HCT116 (cell line): ENCODE data around the gene CD82. TPM values are rescaled to one million over a fixed set of nuclear protein-coding genes. Genes with fewer than 3 reads are reported as not detected.
A peak's percentile ranks its signal among the peaks of the same experiment; 100 is the strongest.

Experiments
- ATAC-seq: fragments of 200-7000 bp; cut with Tn5 transposase; 2 replicates; pipeline ENCODE4 v1.9.1; 2020; ENCODE audit warnings: mild to moderate bottlenecking, moderate library complexity
- BruUV-seq: library from RNA; stranded (reverse); fragments of 400-500 nt; replicated peaks from 2 replicates; lab custom pipeline; 2021; lab: Mats Ljungman, UMichigan
- CTCF ChIA-PET: fragments of 300-600 bp; sonication (Branson Sonifier 250); formaldehyde crosslinking; loops from one replicate; lab custom pipeline; 2021; ENCODE audit warnings: antibody characterized with exemption; lab: Charles Lee
- POLR2A ChIA-PET: fragments of 300-600, 350-600 bp; sonication (Branson Sonifier 250); formaldehyde crosslinking; loops from one replicate; lab custom pipeline; 2021; ENCODE audit warnings: antibody characterized with exemption; lab: Charles Lee
- RAD21 ChIA-PET, 2 experiments: fragments of 300-600 bp; sonication (Branson Sonifier 250); formaldehyde crosslinking; loops; one replicate each; lab custom pipeline; 2023; ENCODE audit warnings: low total read pairs in 2 of 2; ENCODE audit not compliant: uncharacterized antibody in 2 of 2, unreplicated experiment in 2 of 2, low non-redundant PET in 1 of 2; lab: Charles Lee
- DNase-seq: peaks from one replicate; pipeline ENCODE4 v3.0.0-alpha.2; 2010; ENCODE audit warnings: low read depth, low spot score
- H2AFZ ChIP-seq: fragments of 200-600 bp; shearing (Covaris generic), sonication (generic); 2 replicates; pipeline ENCODE4 v1.6.1; 2017; ENCODE audit warnings: low read depth, mixed run types, mixed read lengths, antibody characterized with exemption, low read length; ENCODE audit not compliant: poor library complexity, severe bottlenecking
- H3K27ac ChIP-seq: 2 replicates; pipeline ENCODE4 v1.5.1; 2012; ENCODE audit warnings: low read depth, low read length
- H3K27me3 ChIP-seq: fragments of 200-600 bp; sonication (generic); 2 replicates; pipeline ENCODE4 v1.6.1; 2016; ENCODE audit warnings: mixed run types, low read length, mixed read lengths; ENCODE audit not compliant: insufficient read depth
- H3K36me3 ChIP-seq, 2 experiments: fragments of 200-500 bp in 1 of 2; fragments of 200-600 bp in 1 of 2; sonication (Bioruptor generic) in 1 of 2; sonication (generic) in 1 of 2; 2 replicates each; pipeline versions ENCODE4 v1.5.1 to v1.6.1; 2014 to 2016; ENCODE audit warnings: low read length in 2 of 2, inconsistent platforms in 1 of 2, mixed read lengths in 1 of 2, mixed run types in 1 of 2; ENCODE audit not compliant: insufficient read depth in 2 of 2, control insufficient read depth in 1 of 2
- H3K4me1 ChIP-seq, 2 experiments: fragments of 200-600 bp in 1 of 2; sonication (generic) in 1 of 2; 2 replicates each; pipeline versions ENCODE4 v1.5.1 to v1.6.1; 2012 to 2017; ENCODE audit warnings: low read length in 2 of 2, inconsistent platforms in 1 of 2, mild to moderate bottlenecking in 1 of 2, mixed read lengths in 1 of 2, mixed run types in 1 of 2, moderate library complexity in 1 of 2; ENCODE audit not compliant: insufficient read depth in 2 of 2, control insufficient read depth in 1 of 2
- H3K4me2 ChIP-seq: fragments of 200-600 bp; sonication (generic); 2 replicates; pipeline ENCODE4 v1.6.1; 2017; ENCODE audit warnings: mixed run types, low read length, mixed read lengths
- H3K4me3 ChIP-seq, 2 experiments: fragments of 200-600 bp in 1 of 2; sonication (generic) in 1 of 2; replicated peaks in 1 of 2; 2 replicates each; pipeline ENCODE4 v1.5.1; 2011 to 2016; ENCODE audit warnings: low read length in 2 of 2, control low read depth in 1 of 2, low read depth in 1 of 2, mild to moderate bottlenecking in 1 of 2, mixed read lengths in 1 of 2, mixed run types in 1 of 2
- H3K79me2 ChIP-seq: fragments of 200-600 bp; sonication (generic); 2 replicates; pipeline ENCODE4 v1.6.1; 2017; ENCODE audit warnings: mild to moderate bottlenecking, mixed run types, low read length, moderate library complexity, mixed read lengths; ENCODE audit not compliant: insufficient read depth
- H3K9ac ChIP-seq: fragments of 200-600 bp; sonication (generic); 2 replicates; pipeline ENCODE4 v1.6.1; 2016; ENCODE audit warnings: low read length, mixed read lengths
- H3K9me2 ChIP-seq: fragments of 200-600 bp; sonication (generic), shearing (Covaris generic); 2 replicates; pipeline ENCODE4 v1.6.1; 2017; ENCODE audit warnings: mixed run types, mild to moderate bottlenecking, moderate library complexity; ENCODE audit not compliant: insufficient read depth
- H3K9me3 ChIP-seq, 2 experiments: fragments of 200-500 bp in 1 of 2; fragments of 200-600 bp in 1 of 2; sonication (Bioruptor generic) in 1 of 2; sonication (generic) in 1 of 2; 2 replicates each; pipeline ENCODE4 v1.6.1; 2014 to 2017; ENCODE audit warnings: low read length in 2 of 2, mixed read lengths in 2 of 2, inconsistent platforms in 1 of 2, low read depth in 1 of 2, mild to moderate bottlenecking in 1 of 2, mixed run types in 1 of 2, moderate library complexity in 1 of 2; ENCODE audit not compliant: control insufficient read depth in 1 of 2, insufficient read depth in 1 of 2
- H4K20me1 ChIP-seq: fragments of 200-600 bp; sonication (generic), shearing (Covaris generic); 2 replicates; pipeline ENCODE4 v1.6.1; 2017; ENCODE audit warnings: mixed run types, mild to moderate bottlenecking, moderate library complexity; ENCODE audit not compliant: insufficient read depth
- ELF1 ChIP-seq: IDR thresholded peaks from 2 replicates; pipeline ENCODE4 v1.6.1; 2012; ENCODE audit warnings: low read depth, borderline replicate concordance
- POLR2A ChIP-seq: IDR thresholded peaks from 2 replicates; pipeline ENCODE4 v1.7.0; 2011; ENCODE audit warnings: borderline replicate concordance; ENCODE audit not compliant: insufficient read depth, insufficient read length; ENCODE audit errors: extremely low read depth
- SRF ChIP-seq: IDR thresholded peaks from 2 replicates; pipeline ENCODE4 v1.6.1; 2012; ENCODE audit warnings: low read depth
- YY1 ChIP-seq: IDR thresholded peaks from 2 replicates; pipeline ENCODE4 v1.6.1; 2011; ENCODE audit warnings: low read length, low read depth, moderate library complexity, mild to moderate bottlenecking; ENCODE audit not compliant: insufficient replicate concordance; ENCODE audit errors: extremely low read depth
- ZFX ChIP-seq: fragments of 450-650 bp; IDR thresholded peaks from 2 replicates; pipeline ENCODE4 v1.6.1; 2017
- intact Hi-C: fragments of 100-400 bp; cut with micrococcal nuclease; formaldehyde crosslinking; loops from 2 replicates; pipeline ENCODE4 v1.10.0; 2022
- total RNA-seq: library from RNA; stranded (reverse); gene quantifications from one replicate; pipeline ENCODE4 v1.2.1, GENCODE V29; 2021; ENCODE audit not compliant: unreplicated experiment

The CD82 gene
- total RNA-seq, 1 experiment from 2014 or later, result 16.7 TPM

DNA sequence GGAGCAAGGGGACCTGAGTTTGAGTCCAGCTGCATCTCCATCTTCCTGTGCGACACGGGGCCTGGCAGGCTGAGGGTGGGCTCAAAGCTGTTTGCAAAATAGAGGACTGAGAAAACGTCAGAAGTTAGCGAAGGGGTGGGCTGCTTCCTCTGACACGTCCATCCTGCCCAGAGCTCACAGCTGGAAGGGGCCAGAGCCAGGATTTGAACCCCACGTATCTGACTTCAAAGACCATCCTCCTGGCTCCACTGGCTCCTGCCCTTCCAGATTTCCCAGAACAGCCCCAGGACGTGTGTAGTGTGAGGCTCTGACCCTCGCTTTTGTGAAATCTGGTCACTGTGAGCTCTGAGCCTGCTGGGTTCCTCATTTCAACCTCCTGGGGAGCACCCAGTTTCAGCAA lies 56.3 kb downstream of the CD82 start:
- POLR2A ChIA-PET, result interaction anchor here (1.5 kb wide), 1 partner anchor 289 kb away, joined by 4 read pairs; no protein-coding TSS in a partner anchor
- Histone ChIP-seq H2AFZ (no peak overlapping the region), H3K4me2 (peak overlapping the region; percentile 66; the same call in 1 of the 2 replicates), H3K4me3 (no peak overlapping the region), H3K27ac (no peak overlapping the region), H3K9me3 (no peaks in the 10 kb centered on the region), H4K20me1 (no peaks in the 10 kb centered on the region), H3K27me3 (no peaks in the 10 kb centered on the region), H3K9me2 (no peaks in the 10 kb centered on the region), H3K36me3 (no peaks in the 10 kb centered on the region), H3K4me1 (peaks cover 0 to 11% of the 10 kb centered on the region in 2 experiments; a peak in 2 of 4 replicates), H3K79me2 (no peaks in the 10 kb centered on the region), H3K9ac (0 out of 2 replicates have a peak overlapping the region, but pooled peaks have one; percentile 34)
- no peak for TF ChIP-seq SRF
- ATAC-seq (no peak), DNase-seq (no peak)
- intact Hi-C loops, result loop anchor here (1.0 to 5.0 kb wide), 4 partner anchors 156 to 483 kb away; no protein-coding TSS in a partner anchor
- RAD21 ChIA-PET, result interaction anchor here (0.8 to 1.2 kb wide), 2 partner anchors 153 to 290 kb away, joined by 3 read pairs; no protein-coding TSS in a partner anchor
- CTCF ChIA-PET, result interaction anchor here (0.8 to 3.8 kb wide), 15 partner anchors 9 to 486 kb away, joined by 3 to 39 read pairs (median 4); no protein-coding TSS in a partner anchor
- BruUV-seq, result no TSS peak

- Histone ChIP-seq H3K79me2 (no peaks in the 10 kb centered on the region), H3K4me1 (peaks cover 0 to 11% of the 10 kb centered on the region in 2 experiments; a peak in 2 of 4 replicates), H3K27ac (no peak overlapping the region), H3K9ac (no peak overlapping the region), H3K4me2 (no peak overlapping the region), H2AFZ (no peak overlapping the region), H3K9me2 (no peaks in the 10 kb centered on the region), H4K20me1 (no peaks in the 10 kb centered on the region), H3K4me3 (no peak overlapping the region), H3K36me3 (no peaks in the 10 kb centered on the region), H3K27me3 (no peaks in the 10 kb centered on the region), H3K9me3 (no peaks in the 10 kb centered on the region)
- DNase-seq (no peak), ATAC-seq (no peak)
- POLR2A ChIA-PET, result interaction anchor here (1.5 kb wide), 1 partner anchor 289 kb away, joined by 4 read pairs; no protein-coding TSS in a partner anchor
- no TSS peak for BruUV-seq
- TF ChIP-seq ELF1 (no peak), YY1 (no peak), ZFX (no peak), POLR2A (no peak)
- CTCF ChIA-PET, result interaction anchor here (1.0 to 3.8 kb wide), 13 partner anchors 10 to 486 kb away, joined by 3 to 39 read pairs (median 4); no protein-coding TSS in a partner anchor
- RAD21 ChIA-PET, result interaction anchor here (0.8 to 1.2 kb wide), 2 partner anchors 153 to 289 kb away, joined by 3 read pairs; no protein-coding TSS in a partner anchor
- intact Hi-C loops, result loop anchor here (5.0 kb wide), 1 partner anchor 155 kb away; no protein-coding TSS in a partner anchor
These were observed 56.8 kb downstream of the CD82 start for GRCh38 chr11:44622190-44622650.
